Measurements from ENCODE around the gene ACOXL. TPM values are rescaled to one million over a fixed set of nuclear protein-coding genes. Genes with fewer than 3 reads are reported as not detected.

Gene ACOXL
- total and polyA plus RNA-seq, 10 of the 15 experiments (the other 5 are each of a cell fraction or from before 2014, with no cell fraction given) = 0.05 to 1.3 (median 0.71) TPM

DNA sequence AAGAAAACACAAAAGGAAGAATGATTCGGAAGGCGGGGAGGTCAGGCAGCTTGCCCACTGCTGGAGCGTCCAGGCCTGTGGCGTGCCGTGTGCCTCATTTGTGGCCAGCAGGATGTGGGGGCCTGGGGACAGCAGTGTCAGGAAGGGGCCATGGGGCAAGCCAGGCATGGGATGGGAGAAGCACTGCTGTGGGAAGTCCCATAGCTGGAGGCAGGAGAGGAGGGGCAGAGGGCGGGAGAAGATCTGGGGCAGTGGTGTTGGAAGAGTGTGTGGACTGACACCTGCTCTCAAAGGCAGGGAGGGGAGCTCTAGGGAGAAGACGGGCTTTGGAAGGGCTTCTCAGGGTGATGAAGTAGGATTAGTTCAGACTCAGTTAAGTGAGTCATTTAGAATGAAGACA lies 133.7 kb downstream of the ACOXL start:
- no TSS peak for BruUV-seq (replicated peaks)
- in situ Hi-C loops (cut with MboI) = loop anchor here (25.0 kb wide), 1 partner anchor 346 kb away; no protein-coding TSS in a partner anchor
- no peak for ATAC-seq

More for the DNA sequence above, 133.7 kb downstream of the ACOXL start:
- H3K36me3 ChIP-seq (ENCODE audit: control insufficient read depth in 2 of 2, insufficient read depth in 2 of 2, low read length in 1 of 2) = no peaks in the 10 kb centered on the region
- TF ChIP-seq EED (IDR thresholded peaks at IDR 0.05; ENCODE audit: low read depth) (no peak), GABPA (IDR thresholded peaks at IDR 0.05; ENCODE audit: low read depth) (no peak), RUNX3 (IDR thresholded peaks at IDR 0.05; ENCODE audit: low read length) (no peak)
- TF ChIP-seq, protein P1, sequence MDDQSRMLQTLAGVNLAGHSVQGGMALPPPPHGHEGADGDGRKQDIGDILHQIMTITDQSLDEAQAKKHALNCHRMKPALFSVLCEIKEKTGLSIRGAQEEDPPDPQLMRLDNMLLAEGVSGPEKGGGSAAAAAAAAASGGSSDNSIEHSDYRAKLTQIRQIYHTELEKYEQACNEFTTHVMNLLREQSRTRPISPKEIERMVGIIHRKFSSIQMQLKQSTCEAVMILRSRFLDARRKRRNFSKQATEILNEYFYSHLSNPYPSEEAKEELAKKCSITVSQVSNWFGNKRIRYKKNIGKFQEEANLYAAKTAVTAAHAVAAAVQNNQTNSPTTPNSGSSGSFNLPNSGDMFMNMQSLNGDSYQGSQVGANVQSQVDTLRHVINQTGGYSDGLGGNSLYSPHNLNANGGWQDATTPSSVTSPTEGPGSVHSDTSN (IDR thresholded peaks at IDR 0.05; ENCODE audit: insufficient replicate concordance, low read depth, low read length) = no peak
- TF ChIP-seq, protein P2, sequence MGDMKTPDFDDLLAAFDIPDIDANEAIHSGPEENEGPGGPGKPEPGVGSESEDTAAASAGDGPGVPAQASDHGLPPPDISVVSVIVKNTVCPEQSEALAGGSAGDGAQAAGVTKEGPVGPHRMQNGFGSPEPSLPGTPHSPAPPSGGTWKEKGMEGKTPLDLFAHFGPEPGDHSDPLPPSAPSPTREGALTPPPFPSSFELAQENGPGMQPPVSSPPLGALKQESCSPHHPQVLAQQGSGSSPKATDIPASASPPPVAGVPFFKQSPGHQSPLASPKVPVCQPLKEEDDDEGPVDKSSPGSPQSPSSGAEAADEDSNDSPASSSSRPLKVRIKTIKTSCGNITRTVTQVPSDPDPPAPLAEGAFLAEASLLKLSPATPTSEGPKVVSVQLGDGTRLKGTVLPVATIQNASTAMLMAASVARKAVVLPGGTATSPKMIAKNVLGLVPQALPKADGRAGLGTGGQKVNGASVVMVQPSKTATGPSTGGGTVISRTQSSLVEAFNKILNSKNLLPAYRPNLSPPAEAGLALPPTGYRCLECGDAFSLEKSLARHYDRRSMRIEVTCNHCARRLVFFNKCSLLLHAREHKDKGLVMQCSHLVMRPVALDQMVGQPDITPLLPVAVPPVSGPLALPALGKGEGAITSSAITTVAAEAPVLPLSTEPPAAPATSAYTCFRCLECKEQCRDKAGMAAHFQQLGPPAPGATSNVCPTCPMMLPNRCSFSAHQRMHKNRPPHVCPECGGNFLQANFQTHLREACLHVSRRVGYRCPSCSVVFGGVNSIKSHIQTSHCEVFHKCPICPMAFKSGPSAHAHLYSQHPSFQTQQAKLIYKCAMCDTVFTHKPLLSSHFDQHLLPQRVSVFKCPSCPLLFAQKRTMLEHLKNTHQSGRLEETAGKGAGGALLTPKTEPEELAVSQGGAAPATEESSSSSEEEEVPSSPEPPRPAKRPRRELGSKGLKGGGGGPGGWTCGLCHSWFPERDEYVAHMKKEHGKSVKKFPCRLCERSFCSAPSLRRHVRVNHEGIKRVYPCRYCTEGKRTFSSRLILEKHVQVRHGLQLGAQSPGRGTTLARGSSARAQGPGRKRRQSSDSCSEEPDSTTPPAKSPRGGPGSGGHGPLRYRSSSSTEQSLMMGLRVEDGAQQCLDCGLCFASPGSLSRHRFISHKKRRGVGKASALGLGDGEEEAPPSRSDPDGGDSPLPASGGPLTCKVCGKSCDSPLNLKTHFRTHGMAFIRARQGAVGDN (IDR thresholded peaks at IDR 0.05) = no peak
- H3K4me1 ChIP-seq (ENCODE audit: control insufficient read depth, insufficient read depth, low read length) = peaks cover 28% of the 10 kb centered on the region
- intact Hi-C loops (cut with micrococcal nuclease; ENCODE audit: unreplicated experiment) = no loop called here
- FAIRE-seq (no peak), DNase-seq (ENCODE audit: low read depth, low spot score) (no peak)
- H3K9me3 ChIP-seq (replicated peaks; ENCODE audit: control insufficient read depth, insufficient read depth, low read length) = no peaks in the 10 kb centered on the region; the same call in 2 of the 3 replicates
- ChIA-PET CTCF (interaction anchor here (2.8 kb wide), 1 partner anchor 54 kb away, joined by 9 read pairs; no protein-coding TSS in a partner anchor), RAD21 (ENCODE audit: unreplicated experiment) (interaction anchor here (1.2 to 1.3 kb wide), 2 partner anchors 9 to 11 kb away, joined by 3 read pairs; no protein-coding TSS in a partner anchor), SMC1A (ENCODE audit: uncharacterized antibody, unreplicated experiment) (interaction anchor here (0.7 to 1.7 kb wide), 3 partner anchors 11 to 253 kb away, joined by 3 to 6 read pairs (median 5); no protein-coding TSS in a partner anchor), POLR2A (no interaction called here)
- 91% methylated on average over 7 of the region's 7 CpGs for WGBS (ENCODE audit: insufficient coverage, insufficient replicate concordance, low lambda C conversion rate, missing lambda C conversion rate)
- no peaks in the 10 kb centered on the region for H3K79me2 ChIP-seq (ENCODE audit: control insufficient read depth, insufficient read depth, low read length)
- no peaks in the 10 kb centered on the region for H4K20me1 ChIP-seq (ENCODE audit: control insufficient read depth, insufficient read depth)
- no peak overlapping the region for H3K27ac ChIP-seq (ENCODE audit: control insufficient read depth, insufficient read depth)
- H3K9ac ChIP-seq (ENCODE audit: control insufficient read depth, insufficient read depth, low read length) = no peak overlapping the region
- no peak overlapping the region for H2AFZ ChIP-seq (ENCODE audit: control insufficient read depth, low read depth, low read length)
- no peak overlapping the region for H3K4me3 ChIP-seq
- H3K4me2 ChIP-seq (ENCODE audit: control insufficient read depth, insufficient read depth) = no peak overlapping the region; the same call in 1 of the 2 replicates
- peaks cover 0 to 1% of the 10 kb centered on the region in 2 experiments; a peak in 2 of 4 replicates for H3K27me3 ChIP-seq (replicated peaks in 1 of 2; ENCODE audit: control insufficient read depth in 2 of 2, insufficient read depth in 2 of 2, low read length in 1 of 2)

All from GM12878 (cell line).